ENCODE data around the gene SORCS1.
A peak's percentile ranks its signal among the peaks of the same experiment; 100 is the strongest.

SORCS1 gene

DNA sequence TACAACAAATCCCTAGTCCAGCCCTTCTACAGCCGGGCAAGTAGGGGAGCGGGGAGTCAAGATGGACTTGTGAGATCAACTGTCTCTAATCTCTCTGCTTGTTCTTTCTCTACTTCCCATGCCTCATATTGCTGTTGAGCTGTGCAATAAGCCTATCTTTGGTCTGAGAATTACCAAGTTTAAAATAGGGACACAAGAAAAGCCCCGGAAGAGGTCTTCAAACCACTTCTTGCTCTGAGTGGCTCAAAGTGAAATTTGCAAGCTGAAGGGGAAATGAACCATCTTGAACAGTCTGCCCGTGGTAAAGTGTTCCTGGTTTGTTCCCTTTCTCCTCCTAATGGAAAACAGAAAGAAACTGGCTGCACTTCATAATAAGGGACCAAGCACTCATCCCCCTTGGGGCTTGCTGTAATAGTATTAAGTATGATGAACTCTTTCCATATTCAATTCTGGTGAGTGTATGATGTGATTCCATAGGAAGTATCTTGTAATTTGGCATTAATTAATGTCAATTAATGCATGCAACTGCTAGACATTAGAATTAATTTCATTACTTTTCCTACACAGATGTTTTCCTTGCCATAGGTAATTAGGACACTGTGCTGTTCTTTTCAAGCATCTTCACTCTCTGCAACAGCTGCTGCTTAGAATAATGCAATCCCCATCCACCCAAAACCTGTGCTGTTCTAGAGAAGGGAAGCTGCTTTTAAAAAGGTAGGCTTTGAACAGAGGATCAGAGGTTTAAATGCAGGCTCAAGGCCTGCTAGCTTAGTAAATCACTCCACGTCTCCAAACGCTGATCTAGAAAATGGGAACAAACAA, 449.6 kb downstream of the SORCS1 start:
- DNase-seq = no peak

DNA sequence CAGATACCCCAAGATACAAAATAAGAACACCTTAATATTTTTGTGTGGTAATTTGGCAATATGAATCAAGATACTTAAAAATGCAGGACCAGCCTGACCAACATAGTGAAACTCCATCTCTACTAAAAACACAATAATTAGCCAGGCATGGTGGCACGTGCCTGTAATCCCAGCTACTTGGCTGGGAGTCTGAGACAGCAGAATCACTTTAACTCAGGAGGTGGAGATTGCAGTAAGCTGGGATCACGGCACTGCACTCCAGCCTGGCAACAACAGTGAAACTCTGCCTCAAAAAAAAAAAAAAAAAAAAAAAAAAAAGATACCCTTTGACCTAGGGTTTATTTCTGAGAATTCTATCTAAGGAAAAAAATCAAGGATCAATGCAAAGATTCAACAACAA, 450.7 kb downstream of the SORCS1 start:
- DNase-seq = no peak

DNA sequence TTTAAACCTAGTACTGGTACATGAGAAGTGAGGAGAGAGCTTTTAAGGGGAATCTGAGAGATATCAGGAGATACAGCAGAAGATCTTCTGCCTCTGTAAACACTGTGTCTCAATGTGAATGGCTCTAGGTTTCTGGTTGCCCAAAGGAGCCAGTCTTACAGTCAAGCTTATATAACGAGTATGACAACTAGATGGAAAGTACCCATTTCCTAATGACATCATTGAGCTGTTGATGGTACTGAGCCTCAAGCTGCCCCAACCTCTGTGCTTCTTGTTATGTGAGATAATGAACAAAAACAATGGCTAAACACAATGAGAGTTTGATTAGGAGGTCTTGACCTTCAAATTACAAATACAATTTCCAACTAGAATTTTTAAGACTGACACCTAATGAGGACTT, 451.5 kb downstream of the SORCS1 start:
- DNase-seq = no peak

DNA sequence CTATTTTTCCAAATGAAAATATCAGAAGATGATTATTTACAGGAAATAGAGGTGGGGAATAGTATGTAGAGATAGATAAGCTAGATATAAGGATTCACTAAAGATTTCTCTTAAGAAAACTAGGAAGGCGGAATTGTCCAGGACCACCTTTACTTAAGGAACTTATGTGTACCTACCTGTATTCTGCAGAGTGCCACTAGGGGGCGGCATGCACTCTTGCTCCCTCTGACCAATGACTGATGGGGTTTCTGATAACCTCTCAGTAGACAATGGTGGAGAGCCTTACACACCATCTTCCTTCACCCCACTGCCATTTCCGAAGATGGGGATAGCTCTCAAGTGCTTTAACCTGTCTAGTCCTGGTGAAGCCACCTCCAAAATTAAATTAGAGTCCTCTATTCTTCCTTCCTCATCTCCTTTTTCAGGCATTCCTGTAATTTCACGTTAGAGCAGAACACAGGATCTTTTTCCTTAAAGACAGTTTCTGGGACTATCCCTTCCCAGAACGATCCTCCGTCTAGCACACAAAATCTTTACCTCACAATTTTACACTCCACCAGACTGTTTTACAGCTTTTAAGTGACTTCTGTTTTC, 453.1 kb downstream of the SORCS1 start:
- DNase-seq = peak; percentile 9

DNA sequence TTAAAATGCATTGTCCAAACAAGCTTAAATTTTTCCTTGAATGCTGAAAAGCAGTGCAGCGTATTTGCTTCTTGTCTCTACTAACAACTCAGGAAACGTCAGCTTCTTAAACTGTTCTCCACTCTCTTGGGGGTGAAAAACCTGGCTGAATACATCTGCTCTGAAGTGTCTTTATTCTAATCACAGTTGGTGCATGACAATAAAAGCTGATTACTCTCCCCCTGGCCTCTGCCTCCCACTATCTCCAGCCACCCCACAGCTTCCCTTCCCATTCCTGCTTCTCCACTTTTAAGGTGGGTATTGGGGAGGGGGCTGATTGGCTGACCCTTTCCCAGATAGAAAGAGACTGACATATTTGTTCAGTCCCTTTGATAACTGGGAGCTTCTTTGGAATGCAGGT, 456.0 kb downstream of the SORCS1 start:
- DNase-seq = no peak

DNA sequence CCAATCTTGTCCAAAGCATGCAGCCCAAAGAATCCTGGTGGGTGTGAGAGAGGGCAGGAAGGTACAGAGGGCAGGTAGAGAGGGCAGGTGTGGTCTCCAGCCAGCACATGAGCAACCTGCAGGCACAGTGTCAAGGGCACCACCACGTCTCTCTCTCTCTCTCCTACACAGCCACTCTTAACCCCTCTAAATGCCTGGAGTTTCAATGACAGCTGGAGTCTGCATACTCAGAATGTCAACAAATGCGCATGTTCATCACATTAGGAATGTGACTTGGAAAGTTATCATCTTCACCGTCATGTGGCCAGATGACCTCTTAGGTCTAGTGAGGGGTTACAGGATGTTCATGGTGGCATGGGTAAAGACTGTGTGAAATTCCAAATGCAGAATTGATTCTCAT, 456.8 kb downstream of the SORCS1 start:
- DNase-seq = no peak

DNA sequence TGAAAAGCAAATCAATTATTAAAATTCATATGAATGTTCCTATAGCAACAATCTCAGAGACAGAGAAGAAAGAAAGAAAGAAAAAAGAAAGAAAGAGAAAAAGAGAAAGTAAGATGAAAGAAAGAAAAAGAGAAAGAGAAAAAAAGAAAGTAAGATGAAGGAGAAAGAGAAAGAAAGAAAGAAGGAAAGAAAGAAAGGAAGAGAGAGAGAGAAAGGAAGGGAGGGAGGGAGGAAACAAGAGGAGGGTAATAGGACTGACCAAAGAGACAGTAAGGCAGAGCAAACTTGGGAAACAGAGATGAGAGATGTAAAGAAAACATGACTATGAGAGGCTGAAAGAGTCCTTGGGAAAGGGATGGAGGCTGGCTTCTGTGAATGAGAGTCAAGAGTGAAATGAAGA, 458.4 kb downstream of the SORCS1 start:
- no peak for DNase-seq

DNA sequence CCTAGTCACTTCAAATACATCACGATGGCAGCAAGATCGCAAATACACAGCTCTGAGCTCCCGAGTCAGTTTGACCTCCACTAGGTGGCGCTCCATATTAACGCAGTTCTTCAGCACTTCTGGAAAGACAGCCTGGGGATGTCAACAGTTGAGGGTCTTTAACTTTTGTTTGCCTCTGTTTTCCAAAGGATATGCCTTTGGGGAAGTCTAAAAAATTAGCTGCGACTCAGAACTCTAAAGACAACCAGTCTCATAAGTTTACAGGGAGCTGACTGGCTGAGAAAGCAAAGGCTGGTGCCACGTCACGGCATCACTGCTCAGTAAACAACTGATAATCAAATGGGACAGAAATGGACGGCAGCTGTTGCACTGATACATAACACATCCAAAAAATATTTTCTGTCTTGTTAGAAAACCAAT, 458.8 kb downstream of the SORCS1 start:
- peak; percentile 3 for DNase-seq

DNA sequence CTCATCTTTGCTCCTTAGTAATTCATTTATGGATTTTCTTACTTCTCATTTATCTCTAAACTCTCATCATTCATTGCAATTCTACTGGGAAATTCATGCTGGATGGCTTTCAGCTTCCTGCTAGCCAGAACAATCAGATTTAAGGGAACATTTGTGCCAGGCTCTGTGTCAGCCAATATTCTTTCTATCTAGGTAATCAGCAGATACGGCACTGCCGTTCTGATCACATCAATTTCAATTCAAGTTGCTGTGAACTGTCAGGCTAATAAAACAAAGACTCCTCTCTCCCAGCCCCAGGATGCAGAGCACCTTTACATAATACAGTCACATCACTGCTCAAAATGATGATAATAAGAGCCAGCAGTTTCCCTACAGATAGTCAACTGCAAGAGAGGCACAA, 468.3 kb downstream of the SORCS1 start:
- DNase-seq = no peak

DNA sequence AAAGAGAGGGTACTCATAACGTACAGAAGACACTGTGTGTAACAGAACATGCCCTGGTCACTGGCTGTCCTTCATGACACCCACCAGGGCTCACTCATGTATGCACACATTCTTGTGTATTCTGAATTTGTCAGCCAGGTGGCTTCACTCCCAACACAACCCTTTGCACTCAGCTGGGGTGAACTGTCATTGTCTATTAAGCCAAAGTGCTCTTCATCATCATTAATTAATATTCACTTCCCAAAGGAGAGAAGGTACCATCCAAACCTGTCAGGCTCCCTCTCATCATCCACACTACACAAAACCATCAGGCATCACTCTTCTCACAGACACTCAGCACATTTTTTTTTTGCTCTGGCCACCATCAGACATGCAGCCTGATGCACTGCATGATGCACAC, 469.8 kb downstream of the SORCS1 start:
- no peak for DNase-seq

DNA sequence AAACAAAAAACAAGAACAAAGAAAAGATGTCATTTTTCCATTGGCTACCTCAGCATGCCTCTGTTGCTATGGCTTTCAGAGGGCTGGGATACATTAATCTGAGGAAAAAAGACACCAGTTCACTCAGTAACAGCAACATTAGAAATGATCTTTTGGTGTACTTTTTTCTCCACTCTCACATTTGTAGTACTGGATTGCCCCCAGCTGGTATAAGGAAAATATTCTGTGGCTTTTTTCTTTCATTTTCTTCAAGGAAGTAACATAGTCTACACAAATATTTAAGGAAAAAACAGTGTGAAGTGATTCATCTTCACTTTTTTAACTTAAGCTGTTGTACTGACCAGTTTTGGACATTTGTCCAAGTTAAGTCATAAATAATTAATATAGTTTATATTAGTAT, 482.3 kb downstream of the SORCS1 start:
- DNase-seq = no peak

DNA sequence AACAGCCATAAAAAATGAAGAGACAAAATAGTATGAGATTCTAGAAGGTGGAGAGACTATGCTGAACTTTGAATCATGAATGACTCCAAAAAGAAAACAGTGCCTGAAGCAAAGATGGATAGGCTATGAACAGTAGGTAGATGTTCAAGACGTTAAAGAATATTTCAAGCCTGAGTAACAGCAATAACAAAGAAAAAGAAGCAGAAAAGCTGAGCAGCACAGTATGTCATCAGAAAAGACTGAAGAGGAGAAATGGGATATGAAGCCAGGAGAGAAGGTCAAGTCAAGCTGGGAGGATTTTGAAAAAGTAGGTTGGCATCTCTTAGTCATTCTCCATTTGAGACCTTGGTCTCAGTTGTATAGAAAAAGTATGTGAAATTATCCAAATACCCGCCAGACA, 484.4 kb downstream of the SORCS1 start:
- DNase-seq = no peak

DNA sequence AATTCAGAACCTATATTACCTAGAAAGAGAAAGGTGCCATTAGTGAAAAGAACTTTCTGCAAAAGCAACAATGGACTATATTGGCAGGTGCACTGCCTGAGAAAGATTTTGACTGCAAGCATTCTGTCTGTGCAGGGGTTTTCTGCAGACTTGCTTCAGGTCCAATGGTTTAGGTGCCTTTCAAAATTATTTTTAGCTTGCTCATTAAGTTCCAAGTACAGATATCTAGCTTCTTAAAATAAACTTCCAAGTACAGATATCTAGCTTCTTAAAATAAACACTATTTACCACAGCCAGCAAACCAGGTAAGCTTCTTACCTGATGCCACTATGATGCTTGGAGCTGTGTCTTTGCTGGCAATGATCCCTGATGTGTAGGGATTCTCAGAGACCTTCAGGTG, 485.2 kb downstream of the SORCS1 start:
- DNase-seq = no peak

DNA sequence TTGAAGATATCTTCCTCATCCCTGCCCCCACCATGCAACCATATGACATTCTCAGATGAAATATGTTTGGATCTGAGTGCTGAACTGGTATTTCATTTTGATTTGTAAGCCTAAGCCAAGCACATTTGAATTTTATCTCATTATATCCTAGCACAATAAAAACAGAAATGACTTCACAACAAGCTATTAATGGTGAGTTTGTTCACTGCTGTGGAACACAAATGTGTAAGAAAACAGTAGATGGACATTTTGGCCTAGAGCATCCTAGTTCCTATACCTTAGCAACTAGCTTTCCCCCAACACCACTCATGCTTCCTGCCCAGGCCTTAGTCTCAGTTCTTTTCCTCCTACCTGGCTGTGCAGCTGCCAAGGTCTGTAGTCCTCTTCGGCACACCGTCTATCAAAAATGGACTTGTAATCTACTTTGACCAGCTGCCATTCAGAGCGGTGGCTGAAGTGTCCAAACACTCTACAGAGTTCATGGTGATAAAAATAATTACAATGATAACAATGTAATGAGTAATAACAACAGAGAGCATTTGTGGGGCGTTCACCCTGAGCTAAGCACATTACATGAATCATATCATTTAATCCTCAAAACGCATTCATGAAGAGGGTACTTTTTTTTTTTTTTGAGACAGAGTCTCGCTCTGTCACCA, 491.9 kb downstream of the SORCS1 start:
- DNase-seq = no peak

DNA sequence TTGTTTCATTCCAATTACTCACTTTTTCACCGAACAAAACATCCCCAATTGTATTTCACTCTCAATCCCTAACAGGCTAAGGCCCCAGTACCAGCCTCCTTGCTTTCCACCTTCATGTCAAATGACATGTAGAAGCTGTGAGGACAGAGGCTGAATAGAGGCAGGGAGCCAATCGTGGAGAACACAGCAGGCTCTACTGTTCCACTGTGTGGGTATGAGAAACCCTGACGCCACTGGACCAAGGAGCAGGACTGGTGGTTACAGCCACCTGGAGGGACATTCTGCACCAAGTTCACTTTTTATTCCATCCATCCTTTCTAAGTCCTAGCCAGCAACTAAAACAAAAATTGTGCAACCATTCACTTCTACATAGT, 502.8 kb downstream of the SORCS1 start:
- no peak for DNase-seq

DNA sequence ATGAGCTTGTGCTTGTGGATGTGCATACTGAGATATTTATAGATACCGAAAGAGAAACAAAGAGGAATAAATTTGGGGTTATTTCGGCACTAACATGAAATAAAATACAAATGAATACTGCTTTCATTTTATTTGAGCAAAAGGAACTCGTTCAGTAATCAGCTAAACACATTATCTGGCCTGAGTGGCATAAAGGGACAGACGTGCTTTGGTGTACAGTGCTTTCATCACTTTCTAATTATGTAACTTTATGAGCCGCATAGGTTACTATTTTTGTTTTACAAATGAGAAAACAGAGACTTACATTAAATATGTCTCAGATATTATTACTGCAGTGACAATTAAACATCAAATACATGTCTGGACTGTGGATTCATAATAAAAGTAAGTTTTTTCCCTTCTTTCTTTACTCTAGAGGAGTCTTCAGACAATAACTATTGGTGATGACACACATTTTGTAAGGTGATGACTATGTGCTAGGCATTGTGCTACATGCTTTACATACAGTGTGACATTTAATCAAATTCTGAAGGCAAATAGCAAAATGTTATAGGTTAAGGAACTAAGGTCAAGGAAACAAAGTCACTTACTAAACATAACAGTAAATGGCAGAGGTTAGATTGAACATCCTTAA, 503.3 kb downstream of the SORCS1 start:
- DNase-seq = no peak

DNA sequence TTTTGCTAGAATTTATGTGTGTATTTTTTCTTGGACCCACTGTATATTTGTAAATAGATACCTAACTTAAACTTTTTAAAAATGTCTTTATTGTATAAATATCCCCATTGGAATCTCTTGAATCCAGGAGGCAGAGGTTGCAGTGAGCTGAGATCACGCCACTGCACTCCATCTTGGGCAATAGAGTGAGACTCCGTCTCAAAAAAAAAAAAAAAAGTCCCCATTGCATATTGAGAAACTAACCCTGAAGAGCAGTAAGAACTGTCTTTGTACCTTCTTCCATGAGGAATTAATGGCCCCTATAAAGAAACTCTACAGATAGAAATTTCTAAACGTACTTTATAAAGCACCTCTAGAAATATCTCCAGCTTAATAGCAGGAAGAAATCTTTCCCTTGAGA, 504.0 kb downstream of the SORCS1 start:
- no peak for DNase-seq

DNA sequence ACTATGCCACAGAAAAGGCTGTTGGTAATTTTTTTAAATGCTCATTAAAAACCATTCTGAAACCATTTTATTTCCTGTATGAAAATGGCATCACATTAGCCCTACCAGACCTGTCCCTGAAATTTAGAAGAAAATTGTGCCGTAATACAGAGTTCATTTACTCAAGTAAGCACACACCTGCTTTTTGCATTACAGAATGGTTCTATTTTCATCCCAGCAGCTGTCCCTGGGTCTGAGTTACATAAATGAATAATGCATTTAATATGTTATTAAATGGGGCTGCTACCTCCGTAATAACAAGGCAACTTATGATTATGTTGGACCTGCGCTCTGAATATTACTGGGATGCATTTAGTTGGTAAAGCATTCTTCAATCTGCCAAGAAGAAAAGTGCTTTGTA, 508.9 kb downstream of the SORCS1 start:
- no peak for DNase-seq

DNA sequence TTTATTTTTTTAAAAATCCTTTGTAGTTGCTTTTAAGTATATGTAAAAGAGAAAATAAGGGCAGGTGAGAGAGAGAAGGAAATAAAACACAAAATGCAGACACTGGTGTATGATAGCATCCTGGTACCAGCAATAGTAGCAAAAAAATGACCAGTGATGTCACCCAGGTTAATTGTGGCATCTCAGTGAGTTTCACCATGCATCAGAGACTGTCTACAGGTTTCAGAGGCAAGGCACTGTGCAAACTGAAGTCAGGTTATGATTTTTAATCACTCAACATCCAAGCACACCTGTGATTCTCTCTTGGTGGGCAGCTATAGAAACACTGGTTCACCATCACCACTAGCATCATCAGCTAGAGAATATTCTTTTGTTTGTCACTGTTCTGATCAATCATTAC, 509.3 kb downstream of the SORCS1 start:
- DNase-seq = no peak

DNA sequence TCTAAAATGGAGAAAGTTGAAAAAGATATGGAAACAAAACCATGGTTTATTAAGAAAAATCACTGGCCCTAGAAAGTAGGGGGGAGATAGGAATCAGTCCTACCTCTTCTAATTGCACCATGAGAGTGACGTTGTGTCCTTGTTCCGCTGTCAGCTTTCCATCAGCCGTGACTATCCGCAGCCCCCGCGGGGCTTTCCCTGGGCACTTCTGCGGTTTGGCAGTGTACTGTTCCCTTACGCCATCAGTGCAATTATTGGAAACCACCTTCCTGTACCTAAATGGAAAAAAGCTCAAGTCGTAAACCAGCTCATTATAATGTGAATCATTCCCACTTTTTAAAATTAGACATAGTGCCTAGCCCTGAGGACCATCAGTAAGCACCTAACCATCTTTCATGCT, 512.2 kb downstream of the SORCS1 start:
- no peak for DNase-seq

DNA sequence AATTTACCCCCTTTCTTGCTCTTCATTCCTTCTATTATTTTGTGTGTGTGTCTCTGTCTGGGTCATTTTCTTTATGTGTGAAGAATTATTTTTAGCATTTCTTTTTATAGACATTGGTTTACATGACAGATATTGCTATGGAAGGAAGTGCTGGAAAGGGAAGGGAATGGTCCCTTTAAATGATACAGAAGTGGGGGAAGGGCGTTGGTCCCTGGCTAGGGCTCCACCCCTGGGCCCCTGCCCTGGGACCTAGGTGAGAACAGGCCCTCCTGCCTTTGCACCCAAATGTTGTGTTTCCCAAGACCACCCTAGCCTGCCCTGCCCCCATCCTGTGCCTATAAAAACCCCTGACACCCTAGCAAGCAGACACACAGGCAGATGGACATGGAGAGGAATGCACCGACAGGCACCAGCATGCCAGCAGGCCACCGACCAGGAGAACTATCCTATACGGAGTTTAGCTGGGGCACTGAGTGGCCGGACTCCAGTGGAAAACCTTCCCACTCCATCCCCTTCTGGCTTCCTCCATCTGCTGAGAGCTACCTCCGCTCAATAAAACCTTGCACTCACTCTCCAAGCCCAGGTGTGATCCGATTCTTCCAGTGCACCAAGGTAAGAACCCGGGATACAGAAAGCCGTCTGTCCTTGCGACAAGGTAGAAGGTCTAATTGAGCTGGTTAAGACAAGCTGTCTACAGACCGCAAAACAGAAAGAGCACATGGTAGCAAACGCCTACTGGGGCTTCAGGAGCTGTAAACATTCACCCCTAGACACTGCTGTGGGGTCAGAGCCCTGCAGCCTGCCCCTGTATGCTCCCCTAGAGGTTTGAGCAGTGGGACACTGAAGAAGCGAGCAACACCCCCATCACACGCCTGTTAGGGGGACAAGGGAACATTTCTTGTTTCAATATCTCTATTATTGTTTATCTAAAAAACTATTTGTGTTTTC, 515.7 kb downstream of the SORCS1 start:
- no peak for DNase-seq

DNA sequence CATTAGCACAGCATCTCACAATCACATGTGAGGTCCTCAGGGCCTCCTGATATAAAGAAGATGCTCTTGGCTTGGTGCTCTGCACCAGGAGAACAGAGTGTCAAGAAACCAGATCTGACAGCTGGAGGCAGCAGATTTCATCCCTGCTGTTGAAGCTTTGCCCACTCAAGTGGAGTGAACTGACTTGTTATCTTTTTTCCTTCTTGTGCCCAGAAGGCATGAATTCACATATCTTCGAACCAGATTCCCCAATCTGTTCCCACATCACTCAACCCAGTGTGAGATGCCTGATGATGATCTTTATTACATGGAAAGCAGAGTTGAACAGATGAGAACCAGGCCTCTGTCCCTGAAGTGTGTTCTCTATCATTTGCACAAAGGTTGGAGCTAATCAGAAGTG, 521.0 kb downstream of the SORCS1 start:
- no peak for DNase-seq

DNA sequence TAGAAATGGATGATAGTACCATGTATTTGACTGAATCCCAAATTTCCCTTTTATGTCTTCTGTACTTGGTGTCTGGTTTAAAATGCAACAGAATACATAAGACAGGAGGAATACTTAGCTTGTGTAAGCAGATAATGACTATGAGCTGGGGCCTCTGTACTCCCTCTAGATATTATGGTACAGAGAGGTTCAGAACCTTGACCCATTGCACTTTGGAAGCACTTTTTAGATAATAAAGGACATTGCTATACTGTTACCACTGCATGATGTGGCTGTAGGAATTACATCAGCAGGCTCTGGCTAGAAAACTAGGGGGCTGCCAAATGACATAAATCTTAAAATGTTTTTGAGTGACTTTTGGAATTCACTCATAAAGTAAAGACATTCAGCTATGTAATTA, 526.6 kb downstream of the SORCS1 start:
- no peak for DNase-seq
